WTC11 (cell line): ENCODE measurements around the gene TMEFF1. TPM values are rescaled to one million over a fixed set of nuclear protein-coding genes. Genes with fewer than 3 reads are reported as not detected.
"Not testable (repeated sequence)": the region's sequence is repeated elsewhere in the genome, so short reads cannot be mapped to it uniquely, and the experiment has no call there.

Source experiments
- ATAC-seq: fragments of 200-7000 bp; cut with Tn5 transposase; 2 replicates; pipeline ENCODE4 v1.10.0; 2021; ENCODE audit warnings: mild to moderate bottlenecking, moderate library complexity
- CTCF ChIA-PET: fragments of 300-600 bp; sonication (Branson Sonifier 250); formaldehyde crosslinking; loops from one replicate; lab custom pipeline; 2021; ENCODE audit warnings: antibody characterized with exemption; lab: Charles Lee
- POLR2A ChIA-PET: fragments of 350-600 bp; sonication (Branson Sonifier 250); formaldehyde crosslinking; loops from one replicate; lab custom pipeline; 2021; ENCODE audit warnings: antibody characterized with exemption; lab: Charles Lee
- DNase-seq: peaks from one replicate; pipeline ENCODE4 v3.0.0; 2021; ENCODE audit warnings: low spot score
- H3K27ac Mint-ChIP-seq: 2 replicates; pipeline ENCODE4 v1.8.0; 2021; ENCODE audit warnings: mixed read lengths
- H3K27me3 Mint-ChIP-seq: 2 replicates; pipeline ENCODE4 v1.8.0; 2021; ENCODE audit warnings: low read depth, mild to moderate bottlenecking, moderate library complexity, mixed read lengths
- H3K36me3 Mint-ChIP-seq: 2 replicates; pipeline ENCODE4 v1.8.0; 2021; ENCODE audit warnings: mixed read lengths
- H3K4me1 Mint-ChIP-seq: 2 replicates; pipeline ENCODE4 v1.8.0; 2022; ENCODE audit warnings: mixed read lengths
- H3K4me3 Mint-ChIP-seq: 2 replicates; pipeline ENCODE4 v1.8.0; 2021; ENCODE audit warnings: mild to moderate bottlenecking, moderate library complexity, mixed read lengths
- H3K9me3 Mint-ChIP-seq: 2 replicates; pipeline ENCODE4 v1.8.0; 2021; ENCODE audit warnings: mixed read lengths
- CREM ChIP-seq: sonication (generic); formaldehyde crosslinking; IDR thresholded peaks from 2 replicates; pipeline ENCODE4 v1.8.1; 2022; ENCODE audit warnings: mild to moderate bottlenecking, missing genetic modification reagents, moderate library complexity
- GRHL2 ChIP-seq: fragments of 250-450 bp; sonication (Bioruptor Pico); IDR thresholded peaks from 2 replicates; pipeline ENCODE4 v1.8.0; 2022; ENCODE audit warnings: mild to moderate bottlenecking, moderate library complexity; ENCODE audit not compliant: insufficient replicate concordance, severe bottlenecking
- GTF2I ChIP-seq: fragments of 250-450 bp; sonication (Bioruptor Pico); conservative IDR thresholded peaks from 2 replicates; pipeline ENCODE4 v1.4.0; 2021; ENCODE audit warnings: mild to moderate bottlenecking
- IRF2 ChIP-seq: sonication (generic); formaldehyde crosslinking; IDR thresholded peaks from 2 replicates; pipeline ENCODE4 v1.8.0; 2022; ENCODE audit warnings: low read depth, missing genetic modification reagents, borderline replicate concordance
- NFE2L1 ChIP-seq: sonication (generic); formaldehyde crosslinking; IDR thresholded peaks from 2 replicates; pipeline ENCODE4 v1.8.1; 2023; ENCODE audit warnings: missing genetic modification reagents
- NR2C2 ChIP-seq: sonication (generic); formaldehyde crosslinking; IDR thresholded peaks from 2 replicates; pipeline ENCODE4 v1.8.0; 2022; ENCODE audit warnings: mild to moderate bottlenecking, missing genetic modification reagents
- ZNF232 ChIP-seq: sonication (generic); formaldehyde crosslinking; IDR thresholded peaks from 2 replicates; pipeline ENCODE4 v1.8.0; 2022; ENCODE audit warnings: mild to moderate bottlenecking, missing genetic modification reagents
- total RNA-seq: library from RNA; stranded (reverse); gene quantifications from 3 replicates; pipeline ENCODE4 v1.2.3, GENCODE V29; 2021
- TF ChIP-seq, protein P1 (sequence below): sonication (generic); formaldehyde crosslinking; IDR thresholded peaks from 2 replicates; pipeline ENCODE4 v1.8.1; 2023; ENCODE audit warnings: mild to moderate bottlenecking, missing genetic modification reagents
- TF ChIP-seq, protein P2 (sequence below): fragments of 200-600 bp; IDR thresholded peaks from 2 replicates; pipeline ENCODE4 v1.8.0; 2022; ENCODE audit warnings: antibody characterized with exemption
- TF ChIP-seq, protein P3 (sequence below): sonication (generic); formaldehyde crosslinking; IDR thresholded peaks from 2 replicates; pipeline ENCODE4 v1.8.1; 2023; ENCODE audit warnings: mild to moderate bottlenecking, missing genetic modification reagents, borderline replicate concordance

The TMEFF1 gene
- total RNA-seq, 1 experiment from 2014 or later = 62.7 TPM

DNA sequence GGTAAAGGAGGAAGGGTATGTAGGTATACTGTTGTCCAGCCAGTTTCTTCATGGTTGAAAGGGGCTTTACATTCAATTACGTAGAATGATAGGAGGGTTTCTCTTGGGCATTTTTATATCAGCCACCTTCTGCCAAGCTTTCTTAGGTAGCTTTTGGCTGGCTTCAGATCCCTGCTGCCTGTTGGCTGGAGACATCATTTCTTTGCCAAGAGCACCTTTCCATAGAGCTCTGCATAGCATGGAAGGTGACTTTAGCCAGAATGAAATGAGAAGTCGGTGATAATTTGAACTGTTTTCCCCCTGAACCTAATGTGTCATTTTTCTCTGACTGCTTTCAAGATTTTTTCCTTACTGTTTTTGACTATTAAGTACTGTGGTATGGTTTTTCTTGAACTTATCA is 26.9 kb downstream of the TMEFF1 start (continued):
- TF ChIP-seq IRF2 (CRISPR knock-in tag) (no peak), GTF2I (no peak), CREM (no peak), ZNF232 (CRISPR knock-in tag) (no peak)
- TF ChIP-seq, protein P1, sequence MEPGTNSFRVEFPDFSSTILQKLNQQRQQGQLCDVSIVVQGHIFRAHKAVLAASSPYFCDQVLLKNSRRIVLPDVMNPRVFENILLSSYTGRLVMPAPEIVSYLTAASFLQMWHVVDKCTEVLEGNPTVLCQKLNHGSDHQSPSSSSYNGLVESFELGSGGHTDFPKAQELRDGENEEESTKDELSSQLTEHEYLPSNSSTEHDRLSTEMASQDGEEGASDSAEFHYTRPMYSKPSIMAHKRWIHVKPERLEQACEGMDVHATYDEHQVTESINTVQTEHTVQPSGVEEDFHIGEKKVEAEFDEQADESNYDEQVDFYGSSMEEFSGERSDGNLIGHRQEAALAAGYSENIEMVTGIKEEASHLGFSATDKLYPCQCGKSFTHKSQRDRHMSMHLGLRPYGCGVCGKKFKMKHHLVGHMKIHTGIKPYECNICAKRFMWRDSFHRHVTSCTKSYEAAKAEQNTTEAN = no peak

DNA sequence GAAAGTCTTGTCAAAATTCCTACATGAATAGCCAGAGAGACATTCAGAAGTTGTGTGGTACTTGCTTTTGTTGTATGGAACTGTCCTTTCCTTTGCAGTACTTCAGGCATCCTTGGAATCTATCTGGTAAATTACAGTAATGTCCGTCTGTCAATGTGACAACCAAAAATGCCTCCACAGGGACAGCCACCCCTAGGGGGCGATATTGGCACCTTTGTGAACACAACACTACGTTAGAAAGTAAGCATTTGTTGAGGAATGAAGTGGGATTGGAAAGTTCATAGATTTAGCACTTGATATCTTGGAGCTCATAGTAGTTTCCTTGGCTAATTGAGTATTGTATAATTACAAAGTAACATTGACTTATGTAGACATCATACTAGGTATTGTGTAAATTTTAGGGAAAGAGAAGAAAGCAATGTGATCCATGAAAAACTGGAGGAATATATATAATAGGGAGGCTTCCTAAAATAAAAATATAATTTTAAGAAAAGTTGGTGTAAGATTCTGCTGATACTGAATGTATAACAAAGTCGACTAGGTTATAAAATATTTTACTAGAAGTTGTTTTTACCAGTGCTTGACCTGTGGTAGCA is 32.7 kb downstream of the TMEFF1 start:
- TF ChIP-seq, protein P2, sequence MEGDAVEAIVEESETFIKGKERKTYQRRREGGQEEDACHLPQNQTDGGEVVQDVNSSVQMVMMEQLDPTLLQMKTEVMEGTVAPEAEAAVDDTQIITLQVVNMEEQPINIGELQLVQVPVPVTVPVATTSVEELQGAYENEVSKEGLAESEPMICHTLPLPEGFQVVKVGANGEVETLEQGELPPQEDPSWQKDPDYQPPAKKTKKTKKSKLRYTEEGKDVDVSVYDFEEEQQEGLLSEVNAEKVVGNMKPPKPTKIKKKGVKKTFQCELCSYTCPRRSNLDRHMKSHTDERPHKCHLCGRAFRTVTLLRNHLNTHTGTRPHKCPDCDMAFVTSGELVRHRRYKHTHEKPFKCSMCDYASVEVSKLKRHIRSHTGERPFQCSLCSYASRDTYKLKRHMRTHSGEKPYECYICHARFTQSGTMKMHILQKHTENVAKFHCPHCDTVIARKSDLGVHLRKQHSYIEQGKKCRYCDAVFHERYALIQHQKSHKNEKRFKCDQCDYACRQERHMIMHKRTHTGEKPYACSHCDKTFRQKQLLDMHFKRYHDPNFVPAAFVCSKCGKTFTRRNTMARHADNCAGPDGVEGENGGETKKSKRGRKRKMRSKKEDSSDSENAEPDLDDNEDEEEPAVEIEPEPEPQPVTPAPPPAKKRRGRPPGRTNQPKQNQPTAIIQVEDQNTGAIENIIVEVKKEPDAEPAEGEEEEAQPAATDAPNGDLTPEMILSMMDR = peak; percentile 66
- TF ChIP-seq, protein P3, sequence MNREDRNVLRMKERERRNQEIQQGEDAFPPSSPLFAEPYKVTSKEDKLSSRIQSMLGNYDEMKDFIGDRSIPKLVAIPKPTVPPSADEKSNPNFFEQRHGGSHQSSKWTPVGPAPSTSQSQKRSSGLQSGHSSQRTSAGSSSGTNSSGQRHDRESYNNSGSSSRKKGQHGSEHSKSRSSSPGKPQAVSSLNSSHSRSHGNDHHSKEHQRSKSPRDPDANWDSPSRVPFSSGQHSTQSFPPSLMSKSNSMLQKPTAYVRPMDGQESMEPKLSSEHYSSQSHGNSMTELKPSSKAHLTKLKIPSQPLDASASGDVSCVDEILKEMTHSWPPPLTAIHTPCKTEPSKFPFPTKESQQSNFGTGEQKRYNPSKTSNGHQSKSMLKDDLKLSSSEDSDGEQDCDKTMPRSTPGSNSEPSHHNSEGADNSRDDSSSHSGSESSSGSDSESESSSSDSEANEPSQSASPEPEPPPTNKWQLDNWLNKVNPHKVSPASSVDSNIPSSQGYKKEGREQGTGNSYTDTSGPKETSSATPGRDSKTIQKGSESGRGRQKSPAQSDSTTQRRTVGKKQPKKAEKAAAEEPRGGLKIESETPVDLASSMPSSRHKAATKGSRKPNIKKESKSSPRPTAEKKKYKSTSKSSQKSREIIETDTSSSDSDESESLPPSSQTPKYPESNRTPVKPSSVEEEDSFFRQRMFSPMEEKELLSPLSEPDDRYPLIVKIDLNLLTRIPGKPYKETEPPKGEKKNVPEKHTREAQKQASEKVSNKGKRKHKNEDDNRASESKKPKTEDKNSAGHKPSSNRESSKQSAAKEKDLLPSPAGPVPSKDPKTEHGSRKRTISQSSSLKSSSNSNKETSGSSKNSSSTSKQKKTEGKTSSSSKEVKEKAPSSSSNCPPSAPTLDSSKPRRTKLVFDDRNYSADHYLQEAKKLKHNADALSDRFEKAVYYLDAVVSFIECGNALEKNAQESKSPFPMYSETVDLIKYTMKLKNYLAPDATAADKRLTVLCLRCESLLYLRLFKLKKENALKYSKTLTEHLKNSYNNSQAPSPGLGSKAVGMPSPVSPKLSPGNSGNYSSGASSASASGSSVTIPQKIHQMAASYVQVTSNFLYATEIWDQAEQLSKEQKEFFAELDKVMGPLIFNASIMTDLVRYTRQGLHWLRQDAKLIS = no peak
- no peaks in the 10 kb centered on the region for H3K4me1 Mint-ChIP-seq
- ChIA-PET POLR2A (no interaction called here), CTCF (interaction anchor here (0.9 to 1.2 kb wide), 2 partner anchors 9 to 12 kb away, joined by 4 read pairs; no protein-coding TSS in a partner anchor)
- H3K27ac Mint-ChIP-seq = peak overlapping the region; percentile 52; the same call in 1 of the 2 replicates
- DNase-seq (peak; percentile 93), ATAC-seq (peak; percentile 84)
- no peak overlapping the region for H3K4me3 Mint-ChIP-seq
- H3K9me3 Mint-ChIP-seq = peaks cover 20% of the 10 kb centered on the region
- H3K36me3 Mint-ChIP-seq = peaks cover 56% of the 10 kb centered on the region
- no peaks in the 10 kb centered on the region for H3K27me3 Mint-ChIP-seq

DNA sequence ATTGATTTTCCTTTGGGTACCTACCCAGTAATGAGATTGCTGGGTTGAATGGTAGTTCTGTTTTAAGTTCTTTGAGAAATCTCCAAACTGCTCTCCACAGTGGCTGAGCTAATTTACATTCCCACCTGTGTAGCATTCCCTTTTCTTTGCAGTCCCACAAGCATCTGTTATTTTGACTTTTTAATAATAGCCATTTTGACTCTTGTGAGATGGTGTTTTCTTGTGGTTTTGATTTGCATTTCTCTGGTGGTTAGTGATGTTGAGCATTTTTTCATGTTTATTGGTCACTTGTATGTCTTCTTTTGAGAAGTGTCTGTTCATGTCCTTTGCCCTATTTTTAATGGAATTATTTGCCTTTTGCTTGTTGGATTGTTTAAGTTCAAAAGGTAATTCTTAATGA is 34.4 kb downstream of the TMEFF1 start:
- Mint-ChIP-seq H3K9me3 (peaks cover 20% of the 10 kb centered on the region), H3K36me3 (peaks cover 60% of the 10 kb centered on the region)
- CTCF ChIA-PET, ATAC-seq, DNase-seq, H3K4me1 Mint-ChIP-seq, H3K27ac Mint-ChIP-seq, POLR2A ChIA-PET, H3K27me3 Mint-ChIP-seq, H3K4me3 Mint-ChIP-seq: not testable (repeated sequence)

DNA sequence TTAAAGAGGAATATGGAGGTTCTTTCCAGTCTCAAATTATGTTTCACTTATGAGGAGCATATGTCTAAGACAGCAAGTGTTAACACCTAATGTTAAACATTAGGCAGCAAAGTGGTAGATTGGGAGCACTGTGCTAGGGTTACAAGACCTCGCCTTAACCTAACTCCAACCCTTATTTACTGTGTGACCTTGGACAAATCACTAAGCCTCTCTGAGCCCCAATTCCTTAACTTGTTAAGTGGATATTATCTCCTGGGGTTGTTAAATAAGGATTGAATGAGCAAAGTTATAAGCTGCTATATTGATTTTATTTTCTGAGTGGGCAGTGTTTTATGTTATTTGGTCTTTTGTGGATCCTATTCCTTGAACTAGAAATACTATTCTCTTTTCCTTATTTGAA is 38.3 kb downstream of the TMEFF1 start:
- ATAC-seq = no peak
- CTCF ChIA-PET = no interaction called here
- Mint-ChIP-seq H3K36me3 (peaks cover 53% of the 10 kb centered on the region), H3K27me3 (no peaks in the 10 kb centered on the region)
- no peak for TF ChIP-seq NFE2L1 (CRISPR knock-in tag)
- TF ChIP-seq, all 79 proteins: peak for 0
- Mint-ChIP-seq H3K9me3 (peaks cover 17% of the 10 kb centered on the region), H3K4me1 (no peaks in the 10 kb centered on the region), H3K4me3 (no peak overlapping the region), H3K27ac (no peak overlapping the region; the same call in 1 of the 2 replicates)
- DNase-seq = no peak
- POLR2A ChIA-PET = no interaction called here

DNA sequence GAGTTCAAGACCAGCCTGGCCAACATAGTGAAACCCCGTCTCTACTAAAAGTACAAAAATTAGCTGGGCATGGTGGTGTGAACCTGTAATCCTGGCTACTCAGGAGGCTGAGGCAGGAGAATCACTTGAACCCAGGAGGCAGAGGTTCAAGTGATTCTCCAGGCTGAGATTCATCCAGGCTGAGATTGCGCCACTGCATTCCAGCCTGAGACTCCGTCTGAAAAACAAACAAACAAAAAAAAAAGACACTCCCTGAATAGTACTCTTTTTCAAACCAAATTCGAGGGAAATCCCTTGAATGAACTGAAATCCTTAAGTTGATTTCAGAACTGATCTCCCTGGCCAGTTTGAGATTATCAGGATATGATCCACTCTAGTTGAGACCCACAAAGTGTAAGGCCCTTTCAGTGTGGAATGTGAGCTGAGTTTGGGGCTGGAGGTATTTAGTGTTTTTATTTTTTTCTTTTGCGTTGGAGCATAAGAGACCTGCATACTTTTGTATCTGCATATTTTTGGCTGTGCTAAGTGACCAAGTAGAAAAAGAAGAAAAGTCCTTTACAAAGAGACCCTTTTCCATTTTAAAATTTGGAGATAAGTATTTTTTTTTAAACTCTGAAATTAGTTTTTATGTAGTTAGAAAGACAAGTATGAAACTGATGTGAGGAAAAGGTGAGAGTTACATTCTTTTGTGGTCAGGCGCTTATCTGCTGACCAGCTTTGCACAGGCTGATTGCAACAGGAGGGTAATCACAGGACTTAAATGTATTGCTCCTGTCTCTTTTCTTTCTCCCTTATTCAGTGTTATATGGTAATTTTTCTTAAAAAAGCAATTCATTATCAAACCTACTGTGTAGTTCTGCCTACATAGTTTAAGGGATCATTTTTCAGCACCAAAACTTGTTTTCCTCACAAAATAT is 42.9 kb downstream of the TMEFF1 start:
- CTCF ChIA-PET = no interaction called here

More for the DNA sequence above, 42.9 kb downstream of the TMEFF1 start:
- H3K4me3 Mint-ChIP-seq = no peak overlapping the region
- H3K36me3 Mint-ChIP-seq = peaks cover 38% of the 10 kb centered on the region
- no peak for DNase-seq
- H3K4me1 Mint-ChIP-seq = no peaks in the 10 kb centered on the region
- no peak for ATAC-seq
- no peaks in the 10 kb centered on the region for H3K9me3 Mint-ChIP-seq
- TF ChIP-seq GRHL2 (CRISPR knock-in tag) = no peak
- no peak for TF ChIP-seq NR2C2
- H3K27me3 Mint-ChIP-seq = no peaks in the 10 kb centered on the region
- H3K27ac Mint-ChIP-seq = peak overlapping the region; percentile 79
- POLR2A ChIA-PET = no interaction called here
